MCF 10A (cell line): ENCODE results near the gene ADARB2. TPM values are rescaled to one million over a fixed set of nuclear protein-coding genes. Genes with fewer than 3 reads are reported as not detected.

ENCODE experiments used
- BruUV-seq: library from RNA; stranded (reverse); fragments of 400-500 nt; replicated peaks from 2 replicates; lab custom pipeline; 2021; lab: Mats Ljungman, UMichigan
- CTCF ChIA-PET: fragments of 300-600 bp; sonication (Branson Sonifier 250); formaldehyde crosslinking; extraction: SDS; loops from one replicate; lab custom pipeline; 2021; ENCODE audit warnings: antibody characterized with exemption, inconsistent platforms; lab: Yijun Ruan, JAX
- POLR2A ChIA-PET: fragments of 300-600, 350-650 bp; sonication (Branson Sonifier 250); formaldehyde crosslinking; extraction: SDS; loops from one replicate; lab custom pipeline; 2020; ENCODE audit warnings: antibody characterized with exemption, inconsistent platforms; lab: Yijun Ruan, JAX
- DNase-seq: peaks from one replicate; pipeline ENCODE4 v3.0.0-alpha.2; 2018; ENCODE audit not compliant: unreplicated experiment
- H3K27ac Mint-ChIP-seq: one replicate; pipeline ENCODE4 v1.8.0; 2022; ENCODE audit warnings: mild to moderate bottlenecking, low read depth, mixed read lengths; ENCODE audit not compliant: unreplicated experiment
- H3K27me3 Mint-ChIP-seq: one replicate; pipeline ENCODE4 v1.8.0; 2022; ENCODE audit warnings: mixed read lengths; ENCODE audit not compliant: insufficient read depth, unreplicated experiment
- H3K36me3 Mint-ChIP-seq: one replicate; pipeline ENCODE4 v1.8.0; 2022; ENCODE audit warnings: mild to moderate bottlenecking, moderate library complexity, mixed read lengths; ENCODE audit not compliant: insufficient read depth, unreplicated experiment
- H3K4me1 Mint-ChIP-seq: one replicate; pipeline ENCODE4 v1.8.0; 2022; ENCODE audit warnings: mixed read lengths; ENCODE audit not compliant: insufficient read depth, unreplicated experiment
- H3K4me3 Mint-ChIP-seq: one replicate; pipeline ENCODE4 v1.8.0; 2022; ENCODE audit warnings: mild to moderate bottlenecking, moderate library complexity, mixed read lengths; ENCODE audit not compliant: unreplicated experiment
- H3K9me3 Mint-ChIP-seq: one replicate; pipeline ENCODE4 v1.8.0; 2022; ENCODE audit warnings: mixed read lengths; ENCODE audit not compliant: unreplicated experiment
- intact Hi-C: fragments of 100-400 bp; cut with micrococcal nuclease; formaldehyde crosslinking; loops from 2 replicates; pipeline ENCODE4 v1.14.1; 2022
- total RNA-seq: library from RNA; stranded (reverse); gene quantifications from 2 replicates; pipeline ENCODE4 v1.2.3, GENCODE V29; 2022
- TF ChIP-seq, protein P1 (sequence below): fragments of 200-600 bp; IDR thresholded peaks from one replicate; pipeline ENCODE4 v1.8.0; 2022; ENCODE audit warnings: antibody characterized with exemption, mild to moderate bottlenecking; ENCODE audit not compliant: unreplicated experiment

Gene ADARB2
- total RNA-seq, 1 experiment from 2014 or later = 0.96 TPM

DNA sequence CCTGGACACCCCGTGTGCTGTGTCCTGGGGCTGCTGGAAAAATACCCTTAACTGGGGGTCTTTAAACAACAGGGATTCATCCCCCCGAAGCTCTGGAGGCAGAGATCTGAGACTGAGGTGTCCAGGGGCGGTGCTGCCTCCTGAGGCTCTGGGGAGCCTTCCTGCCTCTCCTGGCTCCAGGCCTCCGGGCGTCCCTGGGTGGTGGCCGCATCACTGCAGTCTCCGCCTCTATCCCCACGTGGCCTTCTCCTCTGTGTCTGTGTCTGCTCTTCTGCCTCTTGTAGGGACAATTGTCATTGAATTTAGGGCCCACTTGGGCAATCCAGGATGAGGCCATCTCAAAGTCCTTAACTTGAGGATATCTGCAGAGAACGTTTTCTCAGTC, 464.6 kb downstream of the ADARB2 start:
- POLR2A ChIA-PET = no interaction called here
- DNase-seq = no peak
- Mint-ChIP-seq H3K27ac (no peak overlapping the region), H3K4me1 (peaks cover 14% of the 10 kb centered on the region), H3K4me3 (no peak overlapping the region), H3K9me3 (no peaks in the 10 kb centered on the region), H3K27me3 (peaks cover 13% of the 10 kb centered on the region), H3K36me3 (peaks cover 2% of the 10 kb centered on the region)
- no TSS peak for BruUV-seq
- CTCF ChIA-PET = no interaction called here
- TF ChIP-seq, protein P1, sequence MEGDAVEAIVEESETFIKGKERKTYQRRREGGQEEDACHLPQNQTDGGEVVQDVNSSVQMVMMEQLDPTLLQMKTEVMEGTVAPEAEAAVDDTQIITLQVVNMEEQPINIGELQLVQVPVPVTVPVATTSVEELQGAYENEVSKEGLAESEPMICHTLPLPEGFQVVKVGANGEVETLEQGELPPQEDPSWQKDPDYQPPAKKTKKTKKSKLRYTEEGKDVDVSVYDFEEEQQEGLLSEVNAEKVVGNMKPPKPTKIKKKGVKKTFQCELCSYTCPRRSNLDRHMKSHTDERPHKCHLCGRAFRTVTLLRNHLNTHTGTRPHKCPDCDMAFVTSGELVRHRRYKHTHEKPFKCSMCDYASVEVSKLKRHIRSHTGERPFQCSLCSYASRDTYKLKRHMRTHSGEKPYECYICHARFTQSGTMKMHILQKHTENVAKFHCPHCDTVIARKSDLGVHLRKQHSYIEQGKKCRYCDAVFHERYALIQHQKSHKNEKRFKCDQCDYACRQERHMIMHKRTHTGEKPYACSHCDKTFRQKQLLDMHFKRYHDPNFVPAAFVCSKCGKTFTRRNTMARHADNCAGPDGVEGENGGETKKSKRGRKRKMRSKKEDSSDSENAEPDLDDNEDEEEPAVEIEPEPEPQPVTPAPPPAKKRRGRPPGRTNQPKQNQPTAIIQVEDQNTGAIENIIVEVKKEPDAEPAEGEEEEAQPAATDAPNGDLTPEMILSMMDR = no peak
- intact Hi-C loops = no loop called here

DNA sequence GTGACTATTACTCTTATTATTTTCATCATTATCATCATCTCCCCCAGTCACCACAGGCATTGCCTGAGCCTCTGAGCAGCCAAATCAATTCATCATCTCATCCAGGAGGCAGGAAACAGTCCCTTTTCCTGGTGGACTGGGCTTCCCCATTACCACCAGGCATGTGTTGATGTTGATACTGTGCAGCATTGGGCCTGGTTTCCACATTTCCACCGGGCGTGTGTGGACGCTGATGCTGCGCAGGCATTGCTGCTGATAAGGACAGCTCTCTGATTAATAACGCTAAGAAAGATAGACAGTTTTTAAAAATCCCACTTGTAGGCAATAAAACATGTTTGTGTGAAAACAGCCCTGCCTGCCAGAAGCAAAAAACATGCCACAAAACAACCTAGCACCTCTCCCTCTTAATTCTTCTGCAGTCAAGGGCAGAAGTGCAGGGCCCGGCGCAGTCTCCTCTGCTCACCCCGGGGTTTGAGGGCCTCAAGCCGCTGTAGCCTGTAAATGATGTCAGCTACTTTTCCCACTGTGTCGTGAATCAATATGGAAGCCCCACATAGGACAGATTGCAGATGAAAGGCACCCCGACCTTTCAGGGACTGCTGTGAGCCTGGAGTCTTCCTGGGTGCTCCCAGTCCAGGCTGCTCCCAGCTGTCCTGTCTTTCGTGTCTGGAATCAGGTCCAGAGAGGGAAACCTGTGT, 465.1 kb downstream of the ADARB2 start:
- intact Hi-C loops = no loop called here
- Mint-ChIP-seq H3K4me1 (peaks cover 17% of the 10 kb centered on the region), H3K36me3 (no peaks in the 10 kb centered on the region), H3K27me3 (peaks cover 8% of the 10 kb centered on the region), H3K27ac (no peak overlapping the region), H3K4me3 (no peak overlapping the region), H3K9me3 (no peaks in the 10 kb centered on the region)
- no TSS peak for BruUV-seq
- ChIA-PET POLR2A (no interaction called here), CTCF (no interaction called here)
- DNase-seq = no peak
- TF ChIP-seq, protein P1 = no peak

DNA sequence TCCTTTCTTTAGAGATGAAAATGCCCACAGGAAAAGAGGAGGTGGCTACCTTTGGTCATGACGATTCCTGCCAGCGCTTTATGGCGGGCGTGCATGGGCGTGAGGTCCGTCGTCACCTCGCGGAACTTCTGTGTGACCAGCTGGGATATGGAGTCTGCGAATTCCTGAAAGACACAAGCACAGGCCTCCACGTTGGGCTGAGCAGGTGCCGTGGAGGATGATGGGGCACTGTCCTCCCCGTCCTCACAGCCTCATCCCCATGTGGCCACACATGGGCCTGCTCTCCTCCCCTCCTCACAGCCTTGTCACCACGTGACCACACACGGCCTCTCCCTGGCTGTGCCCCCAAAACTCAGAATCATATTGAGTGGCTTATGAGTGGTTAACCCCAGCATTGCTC, 466.4 kb downstream of the ADARB2 start:
- POLR2A ChIA-PET = no interaction called here
- no TSS peak for BruUV-seq
- no peak for DNase-seq
- Mint-ChIP-seq H3K27me3 (no peaks in the 10 kb centered on the region), H3K9me3 (no peaks in the 10 kb centered on the region), H3K27ac (peak overlapping the region; percentile 8), H3K36me3 (no peaks in the 10 kb centered on the region), H3K4me3 (no peak overlapping the region), H3K4me1 (peaks cover 17% of the 10 kb centered on the region)
- TF ChIP-seq, protein P1 = no peak
- intact Hi-C loops = no loop called here
- CTCF ChIA-PET = no interaction called here

DNA sequence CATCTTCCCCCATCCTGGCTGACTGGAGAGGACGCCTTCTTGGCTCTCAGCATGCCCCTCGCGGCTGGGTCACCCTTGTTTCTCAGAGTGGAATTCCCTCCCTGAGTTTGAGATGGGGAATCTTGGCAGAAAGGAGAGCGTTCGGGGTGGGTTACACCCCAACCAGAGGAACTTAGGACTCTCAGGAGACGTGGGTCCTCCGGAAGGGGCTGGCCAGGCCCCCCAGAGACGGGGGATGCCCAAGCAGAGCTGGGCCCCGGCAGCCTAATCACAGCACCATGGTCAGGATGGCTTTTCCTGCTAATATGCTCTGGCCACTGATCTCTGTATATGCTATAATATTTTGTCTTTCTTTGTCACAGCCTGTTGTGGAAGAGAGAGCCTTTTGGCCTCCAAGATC, 466.8 kb downstream of the ADARB2 start:
- no peak for DNase-seq
- TF ChIP-seq, protein P1 = no peak
- H3K27ac Mint-ChIP-seq = no peak overlapping the region
- peaks cover 17% of the 10 kb centered on the region for H3K4me1 Mint-ChIP-seq
- BruUV-seq = no TSS peak
- H3K4me3 Mint-ChIP-seq = no peak overlapping the region
- POLR2A ChIA-PET = no interaction called here
- no peaks in the 10 kb centered on the region for H3K36me3 Mint-ChIP-seq
- no peaks in the 10 kb centered on the region for H3K27me3 Mint-ChIP-seq
- CTCF ChIA-PET = no interaction called here
- intact Hi-C loops = no loop called here
- H3K9me3 Mint-ChIP-seq = no peaks in the 10 kb centered on the region
